HepG2 (cell line): ENCODE results near the gene NUBP2. TPM values are rescaled to one million over a fixed set of nuclear protein-coding genes. Genes with fewer than 3 reads are reported as not detected.

Experiments used
- BCLAF1 ChIP-seq: fragments of 450-650 bp; IDR thresholded peaks from 2 replicates; pipeline ENCODE4 v1.6.1; 2017; ENCODE audit warnings: mild to moderate bottlenecking
- KLF9 ChIP-seq: IDR thresholded peaks from 2 replicates; pipeline ENCODE4 v1.6.1; 2016; ENCODE audit warnings: low read depth
- KMT2B ChIP-seq: IDR thresholded peaks from 2 replicates; pipeline ENCODE4 v1.6.1; 2016; ENCODE audit warnings: missing genetic modification reagents, missing compliant biosample characterization
- MAZ ChIP-seq, 2 experiments: sonication (generic) in 1 of 2; formaldehyde crosslinking in 1 of 2; IDR thresholded peaks; 2 replicates each; pipeline versions ENCODE4 v1.5.0 to v1.6.1; 2012 to 2020; ENCODE audit warnings: low read depth in 2 of 2, mild to moderate bottlenecking in 2 of 2, borderline replicate concordance in 1 of 2, improper control_type of control experiment in 1 of 2, low read length in 1 of 2, missing genetic modification reagents in 1 of 2, moderate library complexity in 1 of 2
- MXD3 ChIP-seq: IDR thresholded peaks from 2 replicates; pipeline ENCODE4 v1.6.1; 2016; ENCODE audit warnings: mild to moderate bottlenecking, missing biosample characterization, missing genetic modification reagents
- NFKBIZ ChIP-seq: IDR thresholded peaks from 2 replicates; pipeline ENCODE4 v1.6.1; 2018; ENCODE audit warnings: missing genetic modification reagents, missing compliant biosample characterization
- NFYB ChIP-seq: sonication (generic); formaldehyde crosslinking; IDR thresholded peaks from 2 replicates; pipeline ENCODE4 v1.4.0; 2020; ENCODE audit warnings: missing genetic modification reagents
- NR1H2 ChIP-seq: sonication (generic); formaldehyde crosslinking; IDR thresholded peaks from 2 replicates; pipeline ENCODE4 v1.8.1; 2022; ENCODE audit warnings: low read depth, missing genetic modification reagents, borderline replicate concordance
- PAWR ChIP-seq: sonication (generic); formaldehyde crosslinking; IDR thresholded peaks from 2 replicates; pipeline ENCODE4 v1.4.0; 2020; ENCODE audit warnings: missing genetic modification reagents, mild to moderate bottlenecking, borderline replicate concordance
- STAT5B ChIP-seq: sonication (generic); formaldehyde crosslinking; IDR thresholded peaks from 2 replicates; pipeline ENCODE4 v1.4.0; 2020; ENCODE audit warnings: missing genetic modification reagents
- TEAD3 ChIP-seq: optimal IDR thresholded peaks from 2 replicates; pipeline ENCODE3; 2016; ENCODE audit warnings: borderline replicate concordance
- TIGD3 ChIP-seq: sonication (generic); formaldehyde crosslinking; IDR thresholded peaks from 2 replicates; pipeline ENCODE4 v1.5.1; 2020; ENCODE audit warnings: mild to moderate bottlenecking, missing genetic modification reagents, borderline replicate concordance
- ZNF256 ChIP-seq: sonication (generic); formaldehyde crosslinking; conservative IDR thresholded peaks from 2 replicates; pipeline ENCODE4 v1.4.0; 2020; ENCODE audit warnings: missing genetic modification reagents
- ZNF367 ChIP-seq: sonication (generic); formaldehyde crosslinking; IDR thresholded peaks from 2 replicates; pipeline ENCODE4 v1.4.0; 2020; ENCODE audit warnings: missing genetic modification reagents, borderline replicate concordance
- ZNF543 ChIP-seq: sonication (generic); formaldehyde crosslinking; IDR thresholded peaks from 2 replicates; pipeline ENCODE4 v1.4.0; 2020; ENCODE audit warnings: mild to moderate bottlenecking, missing genetic modification reagents
- ZNF609 ChIP-seq: sonication (generic); formaldehyde crosslinking; IDR thresholded peaks from 2 replicates; pipeline ENCODE4 v1.4.0; 2020; ENCODE audit warnings: mild to moderate bottlenecking, missing genetic modification reagents, borderline replicate concordance
- ZSCAN31 ChIP-seq: sonication (generic); formaldehyde crosslinking; IDR thresholded peaks from 2 replicates; pipeline ENCODE4 v1.5.0; 2020; ENCODE audit warnings: low read depth, mild to moderate bottlenecking, missing genetic modification reagents
- polyA plus RNA-seq, 8 experiments: library from polyadenylated mRNA; depleted of rRNA in 3 of 8; stranded (reverse) in 7 of 8; unstranded in 1 of 8; fragments of >200 nt; fragmentation: Illumina TruSeq in 4 of 8; extraction: Trizol in 4 of 8; gene quantifications; 2 replicates each; pipeline versions ENCODE4 v1.2.1 to v1.2.3, GENCODE V29; 2011 to 2016; ENCODE audit warnings: low read depth in 4 of 8, missing spikeins in 1 of 8, mixed read lengths in 1 of 8; ENCODE audit not compliant: insufficient read depth in 1 of 8
- total RNA-seq, 5 experiments: library from RNA; depleted of rRNA; stranded (reverse); fragments of >200 nt; fragmentation: Illumina TruSeq; extraction: Trizol; gene quantifications; 2 replicates each; pipeline ENCODE4 v1.2.3, GENCODE V29; 2016; ENCODE audit warnings: low read depth in 1 of 5

NUBP2 gene
- total and polyA plus RNA-seq, 2 of the 13 experiments (the other 11 are each of a cell fraction or from before 2014, with no cell fraction given): 25.7 to 61.5 TPM

GRCh38 chr16:1772908-1773702, 9.7 kb upstream of the NUBP2 start, which contains the start of gene MRPS34 (continued):
- TF ChIP-seq TIGD3 (CRISPR knock-in tag): no peak
- 0 out of 2 replicates have a peak, but pooled peaks have one; percentile 31 for TF ChIP-seq ZNF609 (CRISPR knock-in tag)
- no peak for TF ChIP-seq BCLAF1
- TF ChIP-seq ZSCAN31 (CRISPR knock-in tag): peak; percentile 89
- TF ChIP-seq ZNF543: no peak; the same call in 1 of the 2 replicates
- TF ChIP-seq MXD3: peak; percentile 56
- TF ChIP-seq NFYB: peak; percentile 45
- TF ChIP-seq ZNF256 (CRISPR knock-in tag): peak; percentile 58
- TF ChIP-seq TEAD3 (CRISPR knock-in tag): peak; percentile 67
- 0 out of 2 replicates have a peak, but pooled peaks have one; percentile 48 for TF ChIP-seq STAT5B (CRISPR knock-in tag)
- TF ChIP-seq KLF9 (CRISPR knock-in tag): 0 out of 2 replicates have a peak, but pooled peaks have one; percentile 39
- peak; percentile 85 for TF ChIP-seq KMT2B (CRISPR knock-in tag)
- no peak; the same call in 1 of the 2 replicates for TF ChIP-seq ZNF367 (CRISPR knock-in tag)
- peak; percentile 79; the same call in 1 of the 2 replicates for TF ChIP-seq MAZ (IDR thresholded peaks at IDR 0.05; ENCODE audit: borderline replicate concordance, low read depth, low read length)
- peak; percentile 98 for TF ChIP-seq MAZ (CRISPR knock-in tag; IDR thresholded peaks at IDR 0.05; ENCODE audit: low read depth)
- TF ChIP-seq NR1H2 (CRISPR knock-in tag): peak; percentile 73; the same call in 1 of the 2 replicates
- TF ChIP-seq PAWR (CRISPR knock-in tag): no peak
- TF ChIP-seq NFKBIZ (CRISPR knock-in tag): peak; percentile 49; the same call in 1 of the 2 replicates
